Loucy (cell line): ENCODE measurements around the gene GPC3.

Experiments
- H2AFZ ChIP-seq: fragments of 200-600 bp; sonication (generic); 2 replicates; pipeline ENCODE4 v1.6.0; 2016; ENCODE audit warnings: antibody characterized with exemption, mild to moderate bottlenecking, low read length, moderate library complexity
- H3F3A ChIP-seq: fragments of 200-600 bp; 2 replicates; pipeline ENCODE4 v1.6.0; 2016; ENCODE audit warnings: antibody characterized with exemption, low read depth, mild to moderate bottlenecking
- H3K27me3 ChIP-seq: fragments of 200-600 bp; sonication (generic); 2 replicates; pipeline ENCODE4 v1.6.1; 2014; ENCODE audit warnings: low read length, mild to moderate bottlenecking; ENCODE audit not compliant: insufficient read depth, poor library complexity, severe bottlenecking
- H3K36me3 ChIP-seq: fragments of 200-600 bp; sonication (generic); 2 replicates; pipeline ENCODE4 v1.6.1; 2016; ENCODE audit warnings: low read length; ENCODE audit not compliant: insufficient read depth
- H3K4me1 ChIP-seq: fragments of 200-600 bp; sonication (generic); 2 replicates; pipeline ENCODE4 v1.5.1; 2014; ENCODE audit warnings: low read length, mild to moderate bottlenecking; ENCODE audit not compliant: insufficient read depth, poor library complexity, severe bottlenecking
- H3K4me2 ChIP-seq: fragments of 200-600 bp; sonication (generic); 2 replicates; pipeline ENCODE4 v1.6.0; 2014; ENCODE audit warnings: antibody characterized with exemption, low read length, low read depth, mild to moderate bottlenecking; ENCODE audit not compliant: poor library complexity, severe bottlenecking
- H3K4me3 ChIP-seq: fragments of 200-600 bp; sonication (generic); 2 replicates; pipeline ENCODE4 v1.5.1; 2014; ENCODE audit warnings: low read length, mild to moderate bottlenecking, mixed read lengths; ENCODE audit not compliant: poor library complexity, severe bottlenecking
- H3K79me2 ChIP-seq: fragments of 200-600 bp; sonication (generic); 2 replicates; pipeline ENCODE4 v1.6.1; 2014; ENCODE audit warnings: low read length; ENCODE audit not compliant: insufficient read depth
- H3K9ac ChIP-seq: fragments of 200-600 bp; sonication (generic); 2 replicates; pipeline ENCODE4 v1.6.0; 2014; ENCODE audit warnings: mild to moderate bottlenecking, low read depth, low read length, moderate library complexity; ENCODE audit not compliant: poor library complexity, severe bottlenecking
- H3K9me2 ChIP-seq: fragments of 200-600 bp; sonication (generic); replicated peaks from 2 replicates; pipeline ENCODE4 v1.6.1; 2016; ENCODE audit warnings: low read depth, low read length, mixed read lengths
- H3K9me3 ChIP-seq: fragments of 200-600 bp; sonication (generic); 2 replicates; pipeline ENCODE4 v1.6.1; 2014; ENCODE audit warnings: mild to moderate bottlenecking, antibody characterized with exemption, low read length, low read depth; ENCODE audit not compliant: insufficient read depth
- H4K20me1 ChIP-seq: fragments of 200-600 bp; sonication (generic); 2 replicates; pipeline ENCODE4 v1.6.0; 2014; ENCODE audit warnings: antibody characterized with exemption, low read length, mild to moderate bottlenecking; ENCODE audit not compliant: insufficient read depth, poor library complexity, severe bottlenecking
- EZH2phosphoT487 ChIP-seq: fragments of 200-600 bp; IDR thresholded peaks from 2 replicates; pipeline ENCODE4 v1.6.1; 2018; ENCODE audit warnings: antibody characterized with exemption, mild to moderate bottlenecking, moderate library complexity, borderline replicate concordance
- TF ChIP-seq, protein P1 (sequence below): fragments of 200-600 bp; sonication (generic); conservative IDR thresholded peaks from 2 replicates; pipeline ENCODE4 v1.5.1; 2014; ENCODE audit warnings: mild to moderate bottlenecking, antibody characterized with exemption, low read length

GPC3 gene

DNA sequence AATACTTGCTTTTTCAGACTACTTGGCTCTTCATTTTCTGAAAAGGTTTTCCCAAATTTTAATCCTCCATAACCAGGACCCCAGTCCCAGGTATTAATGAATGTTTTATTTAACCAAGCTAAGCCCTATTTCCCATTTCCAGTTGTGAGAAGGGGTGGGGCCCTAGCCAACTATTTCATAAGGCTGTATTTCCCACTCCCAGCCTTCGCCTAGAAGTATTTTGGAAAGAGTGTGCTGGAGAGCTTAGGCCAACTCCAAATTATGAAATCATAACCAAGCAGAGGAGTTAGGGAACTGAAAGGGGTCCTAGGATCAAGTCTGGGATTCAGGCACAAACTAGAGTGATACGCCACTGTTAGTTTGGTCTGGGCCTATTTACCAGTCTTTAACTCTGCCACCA lies 421.7 kb downstream of the GPC3 start:
- H3K79me2 ChIP-seq = no peaks in the 10 kb centered on the region
- no peaks in the 10 kb centered on the region for H3K27me3 ChIP-seq
- no peaks in the 10 kb centered on the region for H3F3A ChIP-seq
- H3K4me3 ChIP-seq = no peak overlapping the region
- no peak overlapping the region for H3K4me2 ChIP-seq
- H3K9me2 ChIP-seq = no peaks in the 10 kb centered on the region
- no peak overlapping the region for H3K9ac ChIP-seq
- no peaks in the 10 kb centered on the region for H3K9me3 ChIP-seq
- H3K4me1 ChIP-seq = no peaks in the 10 kb centered on the region
- no peaks in the 10 kb centered on the region for H3K36me3 ChIP-seq
- H2AFZ ChIP-seq = no peak overlapping the region
- no peaks in the 10 kb centered on the region for H4K20me1 ChIP-seq
- TF ChIP-seq EZH2phosphoT487 = no peak
- TF ChIP-seq, protein P1, sequence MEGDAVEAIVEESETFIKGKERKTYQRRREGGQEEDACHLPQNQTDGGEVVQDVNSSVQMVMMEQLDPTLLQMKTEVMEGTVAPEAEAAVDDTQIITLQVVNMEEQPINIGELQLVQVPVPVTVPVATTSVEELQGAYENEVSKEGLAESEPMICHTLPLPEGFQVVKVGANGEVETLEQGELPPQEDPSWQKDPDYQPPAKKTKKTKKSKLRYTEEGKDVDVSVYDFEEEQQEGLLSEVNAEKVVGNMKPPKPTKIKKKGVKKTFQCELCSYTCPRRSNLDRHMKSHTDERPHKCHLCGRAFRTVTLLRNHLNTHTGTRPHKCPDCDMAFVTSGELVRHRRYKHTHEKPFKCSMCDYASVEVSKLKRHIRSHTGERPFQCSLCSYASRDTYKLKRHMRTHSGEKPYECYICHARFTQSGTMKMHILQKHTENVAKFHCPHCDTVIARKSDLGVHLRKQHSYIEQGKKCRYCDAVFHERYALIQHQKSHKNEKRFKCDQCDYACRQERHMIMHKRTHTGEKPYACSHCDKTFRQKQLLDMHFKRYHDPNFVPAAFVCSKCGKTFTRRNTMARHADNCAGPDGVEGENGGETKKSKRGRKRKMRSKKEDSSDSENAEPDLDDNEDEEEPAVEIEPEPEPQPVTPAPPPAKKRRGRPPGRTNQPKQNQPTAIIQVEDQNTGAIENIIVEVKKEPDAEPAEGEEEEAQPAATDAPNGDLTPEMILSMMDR = no peak

DNA sequence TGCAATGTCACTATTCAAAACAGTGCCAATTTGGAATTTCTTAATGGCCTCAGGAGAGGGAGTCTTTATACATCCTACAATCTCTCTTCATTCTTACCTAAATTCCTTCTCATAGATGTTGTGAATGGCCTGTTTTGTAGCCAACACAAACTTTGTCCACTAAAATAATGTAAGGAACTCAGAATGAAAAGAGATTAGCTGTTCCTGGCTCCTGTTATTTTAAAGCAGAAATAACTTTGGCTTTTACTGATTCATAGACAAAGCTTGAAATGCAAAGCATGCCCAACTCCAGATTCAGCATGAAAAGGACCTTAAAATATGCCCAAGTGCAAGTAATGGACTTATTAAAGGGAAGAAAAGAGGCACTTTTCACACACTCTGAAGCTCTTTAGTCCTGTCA lies 424.1 kb downstream of the GPC3 start:
- H3K4me3 ChIP-seq = no peak overlapping the region
- no peaks in the 10 kb centered on the region for H3K36me3 ChIP-seq
- H3K9me3 ChIP-seq = no peaks in the 10 kb centered on the region
- no peaks in the 10 kb centered on the region for H3K79me2 ChIP-seq
- no peak overlapping the region for H3K9ac ChIP-seq
- no peaks in the 10 kb centered on the region for H3F3A ChIP-seq
- H3K4me1 ChIP-seq = no peaks in the 10 kb centered on the region
- TF ChIP-seq, protein P1 = no peak
- no peak for TF ChIP-seq EZH2phosphoT487
- no peaks in the 10 kb centered on the region for H3K27me3 ChIP-seq
- H4K20me1 ChIP-seq = no peaks in the 10 kb centered on the region
- H3K4me2 ChIP-seq = no peak overlapping the region
- no peak overlapping the region for H2AFZ ChIP-seq
- no peaks in the 10 kb centered on the region for H3K9me2 ChIP-seq

DNA sequence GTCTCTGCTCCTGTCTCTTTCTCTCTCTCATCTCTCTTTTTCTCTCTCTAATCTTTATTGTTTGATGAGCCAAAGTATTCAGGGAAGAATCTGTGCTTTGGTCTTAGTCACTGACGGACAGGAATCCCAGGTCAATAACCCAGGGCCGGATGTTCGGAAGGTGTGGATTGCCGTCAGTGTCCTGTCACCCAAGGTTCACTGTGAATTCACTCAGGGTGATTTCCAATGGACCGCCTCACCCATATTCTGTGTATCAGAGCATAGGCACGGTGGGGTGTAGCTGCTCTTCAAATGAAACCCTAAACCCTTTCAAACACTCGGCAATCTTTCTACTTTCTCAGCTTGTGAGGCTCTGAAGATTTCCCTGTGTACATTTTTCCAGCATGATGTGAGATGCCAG lies 425.5 kb downstream of the GPC3 start:
- no peak overlapping the region for H3K4me2 ChIP-seq
- H3K4me3 ChIP-seq = no peak overlapping the region
- no peaks in the 10 kb centered on the region for H3K9me2 ChIP-seq
- no peaks in the 10 kb centered on the region for H3K36me3 ChIP-seq
- H3K27me3 ChIP-seq = no peaks in the 10 kb centered on the region
- TF ChIP-seq EZH2phosphoT487 = no peak
- TF ChIP-seq, protein P1 = no peak
- H3K9me3 ChIP-seq = no peaks in the 10 kb centered on the region
- no peak overlapping the region for H3K9ac ChIP-seq
- H3K4me1 ChIP-seq = no peaks in the 10 kb centered on the region
- H2AFZ ChIP-seq = no peak overlapping the region
- no peaks in the 10 kb centered on the region for H3F3A ChIP-seq
- H3K79me2 ChIP-seq = no peaks in the 10 kb centered on the region
- H4K20me1 ChIP-seq = no peaks in the 10 kb centered on the region
